ENCODE results near the gene LMNA.
A peak's percentile ranks its signal among the peaks of the same experiment; 100 is the strongest.

Gene LMNA

DNA sequence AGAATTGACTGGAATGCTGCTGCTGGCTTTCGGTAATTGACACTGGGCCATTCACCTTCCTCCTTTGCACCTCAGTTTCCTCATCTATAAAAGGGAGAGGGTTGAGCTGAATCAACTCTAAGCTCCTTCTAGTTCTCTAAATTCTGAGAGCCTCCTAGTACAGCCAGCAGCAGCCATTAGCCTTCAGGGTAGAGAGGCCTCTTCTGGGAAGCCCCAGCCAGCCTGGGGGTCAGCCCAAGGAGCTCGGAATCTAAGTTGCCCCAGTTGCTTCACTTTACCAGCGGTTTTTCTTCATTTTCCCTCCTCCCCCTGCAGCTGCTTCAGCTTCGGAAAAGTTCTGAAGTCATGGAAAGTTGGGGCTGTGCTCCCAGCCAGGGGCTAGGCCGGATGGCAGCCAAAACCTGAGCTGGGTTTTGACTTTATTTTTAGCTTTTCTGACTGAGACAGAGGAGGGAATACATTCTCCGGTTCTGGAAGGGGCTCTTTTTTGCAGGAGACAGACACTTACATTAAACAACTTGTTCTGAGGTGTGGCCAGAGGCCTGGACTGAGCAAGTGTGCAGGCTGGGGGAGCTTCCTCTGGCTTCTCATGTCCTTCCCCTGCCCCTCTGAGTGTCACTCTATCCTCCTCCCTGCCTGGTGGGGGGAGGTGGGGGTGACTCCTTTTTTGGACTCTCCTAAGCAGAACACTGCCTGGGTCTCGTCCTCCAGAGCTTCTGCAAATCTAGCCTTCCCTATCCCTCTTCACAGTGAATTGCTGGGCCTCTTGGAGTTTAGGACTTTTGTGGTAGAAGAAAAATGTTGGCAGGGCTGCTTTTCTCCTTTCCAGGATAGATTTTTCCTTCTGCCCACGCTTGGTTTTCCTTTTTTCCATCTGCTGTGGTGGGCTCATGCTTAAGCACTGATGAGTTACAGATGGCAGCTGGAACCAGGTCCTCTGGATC is 14.4 kb downstream of the LMNA start:
- Mint-ChIP-seq H3K4me1 (peaks cover 55% of the 10 kb centered on the region), H3K27me3 (ENCODE audit: low read depth) (no peaks in the 10 kb centered on the region), H3K9me3 (no peaks in the 10 kb centered on the region), H3K4me3 (peak overlapping the region; percentile 43 to 83 (median 71)), H3K27ac (peak overlapping the region; percentile 97 to 100 (median 100)), H3K36me3 (ENCODE audit: low read depth) (peaks cover 9% of the 10 kb centered on the region)
- TF ChIP-seq, protein P1, sequence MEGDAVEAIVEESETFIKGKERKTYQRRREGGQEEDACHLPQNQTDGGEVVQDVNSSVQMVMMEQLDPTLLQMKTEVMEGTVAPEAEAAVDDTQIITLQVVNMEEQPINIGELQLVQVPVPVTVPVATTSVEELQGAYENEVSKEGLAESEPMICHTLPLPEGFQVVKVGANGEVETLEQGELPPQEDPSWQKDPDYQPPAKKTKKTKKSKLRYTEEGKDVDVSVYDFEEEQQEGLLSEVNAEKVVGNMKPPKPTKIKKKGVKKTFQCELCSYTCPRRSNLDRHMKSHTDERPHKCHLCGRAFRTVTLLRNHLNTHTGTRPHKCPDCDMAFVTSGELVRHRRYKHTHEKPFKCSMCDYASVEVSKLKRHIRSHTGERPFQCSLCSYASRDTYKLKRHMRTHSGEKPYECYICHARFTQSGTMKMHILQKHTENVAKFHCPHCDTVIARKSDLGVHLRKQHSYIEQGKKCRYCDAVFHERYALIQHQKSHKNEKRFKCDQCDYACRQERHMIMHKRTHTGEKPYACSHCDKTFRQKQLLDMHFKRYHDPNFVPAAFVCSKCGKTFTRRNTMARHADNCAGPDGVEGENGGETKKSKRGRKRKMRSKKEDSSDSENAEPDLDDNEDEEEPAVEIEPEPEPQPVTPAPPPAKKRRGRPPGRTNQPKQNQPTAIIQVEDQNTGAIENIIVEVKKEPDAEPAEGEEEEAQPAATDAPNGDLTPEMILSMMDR (IDR thresholded peaks at IDR 0.05; ENCODE audit: unreplicated experiment in 3 of 3), result no peak

DNA sequence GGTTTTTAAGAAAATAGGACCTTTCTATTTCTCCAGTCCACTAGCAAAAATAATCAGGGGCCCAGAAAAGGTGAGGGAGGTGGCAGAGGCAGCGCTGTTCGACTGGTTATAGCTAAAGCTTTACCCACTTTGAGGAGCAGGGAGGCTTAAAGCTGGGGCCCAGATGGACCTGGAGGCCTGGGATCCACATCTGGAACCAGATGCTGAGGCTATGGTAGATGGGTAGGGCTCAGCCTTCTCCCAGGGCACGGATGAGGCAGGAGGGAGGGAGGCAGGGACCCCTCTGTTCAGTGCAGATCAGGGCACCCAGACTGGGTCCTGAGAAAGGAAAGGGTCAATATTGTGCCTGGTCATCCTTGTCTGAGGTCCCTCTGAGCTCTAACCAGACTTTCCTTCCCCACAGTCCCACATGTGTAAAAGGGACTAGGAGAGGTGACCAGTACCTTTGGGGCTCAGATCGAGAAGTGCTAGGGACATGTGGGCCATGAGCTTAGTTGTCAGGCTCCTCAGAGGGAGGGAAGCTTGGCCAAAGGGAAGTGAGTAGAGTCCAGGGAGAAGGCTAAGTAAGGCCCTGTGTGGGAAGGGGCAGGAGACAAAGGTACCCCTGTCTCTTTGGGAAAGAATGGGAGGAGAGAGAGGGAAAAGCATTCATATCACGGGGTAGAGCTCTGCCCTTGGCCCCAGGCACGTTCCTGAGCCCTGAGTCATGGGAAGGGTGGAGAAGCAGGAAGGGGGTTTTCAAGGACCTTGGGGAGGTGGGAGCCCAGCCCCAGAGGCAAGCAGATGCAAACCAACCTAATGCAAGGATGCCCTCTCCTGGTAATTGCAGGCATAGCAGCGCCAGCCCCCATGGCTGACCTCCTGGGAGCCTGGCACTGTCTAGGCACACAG is 15.4 kb downstream of the LMNA start:
- Mint-ChIP-seq H3K27me3 (ENCODE audit: low read depth) (no peaks in the 10 kb centered on the region), H3K9me3 (no peaks in the 10 kb centered on the region), H3K4me1 (peaks cover 48% of the 10 kb centered on the region), H3K27ac (peak overlapping the region; percentile 97 to 100 (median 100)), H3K4me3 (peak overlapping the region; percentile 12 to 83 (median 71)), H3K36me3 (ENCODE audit: low read depth) (peaks cover 19% of the 10 kb centered on the region)
- TF ChIP-seq, protein P1 (IDR thresholded peaks at IDR 0.05; ENCODE audit: unreplicated experiment in 3 of 3), result peak; percentile 95 to 98 (median 96)

DNA sequence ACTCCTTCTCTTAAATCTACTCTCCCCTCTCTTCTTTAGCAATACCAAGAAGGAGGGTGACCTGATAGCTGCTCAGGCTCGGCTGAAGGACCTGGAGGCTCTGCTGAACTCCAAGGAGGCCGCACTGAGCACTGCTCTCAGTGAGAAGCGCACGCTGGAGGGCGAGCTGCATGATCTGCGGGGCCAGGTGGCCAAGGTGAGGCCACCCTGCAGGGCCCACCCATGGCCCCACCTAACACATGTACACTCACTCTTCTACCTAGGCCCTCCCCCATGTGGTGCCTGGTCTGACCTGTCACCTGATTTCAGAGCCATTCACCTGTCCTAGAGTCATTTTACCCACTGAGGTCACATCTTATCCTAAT is 16.0 kb downstream of the LMNA start:
- TF ChIP-seq, protein P1 (IDR thresholded peaks at IDR 0.05; ENCODE audit: unreplicated experiment in 3 of 3), result no peak
- H3K27me3 Mint-ChIP-seq (ENCODE audit: low read depth), result no peaks in the 10 kb centered on the region
- peaks cover 45% of the 10 kb centered on the region for H3K4me1 Mint-ChIP-seq
- H3K27ac Mint-ChIP-seq, result peak overlapping the region; percentile 97 to 100 (median 100)
- no peak overlapping the region for H3K4me3 Mint-ChIP-seq
- peaks cover 21% of the 10 kb centered on the region for H3K36me3 Mint-ChIP-seq (ENCODE audit: low read depth)
- H3K9me3 Mint-ChIP-seq, result no peaks in the 10 kb centered on the region

DNA sequence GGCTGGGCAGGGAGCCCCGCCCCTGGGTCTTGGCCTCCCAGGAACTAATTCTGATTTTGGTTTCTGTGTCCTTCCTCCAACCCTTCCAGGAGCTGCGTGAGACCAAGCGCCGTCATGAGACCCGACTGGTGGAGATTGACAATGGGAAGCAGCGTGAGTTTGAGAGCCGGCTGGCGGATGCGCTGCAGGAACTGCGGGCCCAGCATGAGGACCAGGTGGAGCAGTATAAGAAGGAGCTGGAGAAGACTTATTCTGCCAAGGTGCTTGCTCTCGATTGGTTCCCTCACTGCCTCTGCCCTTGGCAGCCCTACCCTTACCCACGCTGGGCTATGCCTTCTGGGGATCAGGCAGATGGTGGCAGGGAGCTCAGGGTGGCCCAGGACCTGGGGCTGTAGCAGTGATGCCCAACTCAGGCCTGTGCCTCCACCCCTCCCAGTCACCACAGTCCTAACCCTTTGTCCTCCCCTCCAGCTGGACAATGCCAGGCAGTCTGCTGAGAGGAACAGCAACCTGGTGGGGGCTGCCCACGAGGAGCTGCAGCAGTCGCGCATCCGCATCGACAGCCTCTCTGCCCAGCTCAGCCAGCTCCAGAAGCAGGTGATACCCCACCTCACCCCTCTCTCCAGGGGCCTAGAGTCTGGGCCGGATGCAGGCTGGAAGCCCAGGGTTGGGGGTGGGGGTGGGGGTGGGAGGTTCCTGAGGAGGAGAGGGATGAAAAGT is 20.4 kb downstream of the LMNA start:
- peaks cover 5% of the 10 kb centered on the region for H3K4me1 Mint-ChIP-seq
- no peaks in the 10 kb centered on the region for H3K9me3 Mint-ChIP-seq
- H3K27ac Mint-ChIP-seq, result no peak overlapping the region
- no peak overlapping the region for H3K4me3 Mint-ChIP-seq
- TF ChIP-seq, protein P1 (IDR thresholded peaks at IDR 0.05; ENCODE audit: unreplicated experiment in 3 of 3), result no peak
- H3K36me3 Mint-ChIP-seq (ENCODE audit: low read depth), result peaks cover 40% of the 10 kb centered on the region
- H3K27me3 Mint-ChIP-seq (ENCODE audit: low read depth), result no peaks in the 10 kb centered on the region

DNA sequence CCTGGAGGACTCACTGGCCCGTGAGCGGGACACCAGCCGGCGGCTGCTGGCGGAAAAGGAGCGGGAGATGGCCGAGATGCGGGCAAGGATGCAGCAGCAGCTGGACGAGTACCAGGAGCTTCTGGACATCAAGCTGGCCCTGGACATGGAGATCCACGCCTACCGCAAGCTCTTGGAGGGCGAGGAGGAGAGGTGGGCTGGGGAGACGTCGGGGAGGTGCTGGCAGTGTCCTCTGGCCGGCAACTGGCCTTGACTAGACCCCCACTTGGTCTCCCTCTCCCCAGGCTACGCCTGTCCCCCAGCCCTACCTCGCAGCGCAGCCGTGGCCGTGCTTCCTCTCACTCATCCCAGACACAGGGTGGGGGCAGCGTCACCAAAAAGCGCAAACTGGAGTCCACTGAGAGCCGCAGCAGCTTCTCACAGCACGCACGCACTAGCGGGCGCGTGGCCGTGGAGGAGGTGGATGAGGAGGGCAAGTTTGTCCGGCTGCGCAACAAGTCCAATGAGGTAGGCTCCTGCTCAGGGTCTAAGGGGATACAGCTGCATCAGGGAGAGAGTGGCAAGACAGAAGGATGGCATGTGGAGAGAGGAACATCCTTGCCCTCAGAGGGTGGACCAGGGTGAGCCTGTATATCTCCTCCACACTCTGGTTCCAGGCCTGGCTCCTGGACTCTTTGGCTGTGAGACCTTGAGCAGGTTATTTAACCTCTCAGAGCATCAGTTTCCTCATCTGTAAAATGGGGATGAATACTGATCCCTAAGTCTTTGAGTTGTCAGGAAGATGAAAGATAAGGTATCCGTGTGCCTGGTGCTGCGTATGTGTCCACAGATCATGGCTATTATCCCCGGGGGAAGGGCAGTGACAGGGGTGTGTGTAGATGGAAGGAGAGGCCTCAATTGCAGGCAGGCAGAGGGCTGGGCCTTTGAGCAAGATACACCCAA is 21.7 kb downstream of the LMNA start:
- no peak overlapping the region for H3K27ac Mint-ChIP-seq
- peaks cover 45% of the 10 kb centered on the region for H3K36me3 Mint-ChIP-seq (ENCODE audit: low read depth)
- H3K4me3 Mint-ChIP-seq, result no peak overlapping the region
- TF ChIP-seq, protein P1 (IDR thresholded peaks at IDR 0.05; ENCODE audit: unreplicated experiment in 3 of 3), result no peak
- H3K4me1 Mint-ChIP-seq, result peaks cover 14% of the 10 kb centered on the region
- no peaks in the 10 kb centered on the region for H3K9me3 Mint-ChIP-seq
- H3K27me3 Mint-ChIP-seq (ENCODE audit: low read depth), result no peaks in the 10 kb centered on the region
